Neural progenitor cell (in vitro differentiated cells): Measurements from ENCODE around the gene HMGA1.
"Not testable (repeated sequence)": the region's sequence is repeated elsewhere in the genome, so short reads cannot be mapped to it uniquely, and the experiment has no call there.

Source experiments
- CTCF ChIP-seq: fragments of 200-600 bp; sonication (generic); IDR thresholded peaks from 2 replicates; pipeline ENCODE4 v1.5.1; 2017; ENCODE audit warnings: antibody characterized with exemption, mild to moderate bottlenecking
- EZH2 ChIP-seq: fragments of 200-600 bp; sonication (generic); IDR thresholded peaks from 2 replicates; pipeline ENCODE4 v1.6.1; 2017; ENCODE audit warnings: antibody characterized with exemption, mild to moderate bottlenecking, moderate library complexity
- EZH2phosphoT487 ChIP-seq: fragments of 200-600 bp; sonication (generic); IDR thresholded peaks from 2 replicates; pipeline ENCODE4 v1.6.1; 2017; ENCODE audit warnings: antibody characterized with exemption

- TF ChIP-seq EZH2, CTCF, EZH2phosphoT487: not testable (repeated sequence)
Measured at GRCh38 chr6:34269132-34269531, 32.5 kb downstream of the HMGA1 start.
